ENCODE results near the gene CERS4.
"Not testable (repeated sequence)": the region's sequence is repeated elsewhere in the genome, so short reads cannot be mapped to it uniquely, and the experiment has no call there.

The CERS4 gene, protein sequence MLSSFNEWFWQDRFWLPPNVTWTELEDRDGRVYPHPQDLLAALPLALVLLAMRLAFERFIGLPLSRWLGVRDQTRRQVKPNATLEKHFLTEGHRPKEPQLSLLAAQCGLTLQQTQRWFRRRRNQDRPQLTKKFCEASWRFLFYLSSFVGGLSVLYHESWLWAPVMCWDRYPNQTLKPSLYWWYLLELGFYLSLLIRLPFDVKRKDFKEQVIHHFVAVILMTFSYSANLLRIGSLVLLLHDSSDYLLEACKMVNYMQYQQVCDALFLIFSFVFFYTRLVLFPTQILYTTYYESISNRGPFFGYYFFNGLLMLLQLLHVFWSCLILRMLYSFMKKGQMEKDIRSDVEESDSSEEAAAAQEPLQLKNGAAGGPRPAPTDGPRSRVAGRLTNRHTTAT

DNA sequence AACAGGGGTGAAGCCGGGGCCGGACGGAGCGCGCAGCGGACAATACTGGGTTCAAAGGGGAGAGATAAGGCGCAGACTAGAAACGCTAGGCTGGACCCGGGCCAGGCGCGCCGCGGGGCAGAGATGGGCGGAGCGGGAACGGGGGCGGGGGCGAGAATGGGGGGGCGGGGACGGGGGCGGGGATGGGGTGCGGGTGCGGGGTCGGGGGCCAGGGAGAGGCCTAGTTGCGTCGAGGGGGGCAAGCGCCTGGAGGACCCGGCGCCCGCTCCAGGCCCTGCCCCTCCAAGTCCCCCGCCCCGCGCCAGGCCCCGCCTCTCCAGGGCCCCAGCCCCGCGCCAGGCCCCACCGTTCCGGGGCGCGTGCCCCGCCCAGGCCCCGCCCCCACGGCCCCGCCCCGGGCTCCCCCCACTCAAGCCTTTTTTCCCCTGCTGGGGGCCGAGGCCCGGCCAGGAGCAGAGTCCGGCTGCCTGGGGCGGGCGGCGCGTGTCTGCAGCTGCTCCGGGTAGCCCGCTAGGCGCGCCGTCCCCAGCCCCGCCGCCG, at the start of gene CERS4:
CERS4 (plus strand) TSS at position 449 of the 540 bp plus-strand sequence. CDS start 41,707 bp downstream, outside the sequence.
- no peak for DNase-seq

DNA sequence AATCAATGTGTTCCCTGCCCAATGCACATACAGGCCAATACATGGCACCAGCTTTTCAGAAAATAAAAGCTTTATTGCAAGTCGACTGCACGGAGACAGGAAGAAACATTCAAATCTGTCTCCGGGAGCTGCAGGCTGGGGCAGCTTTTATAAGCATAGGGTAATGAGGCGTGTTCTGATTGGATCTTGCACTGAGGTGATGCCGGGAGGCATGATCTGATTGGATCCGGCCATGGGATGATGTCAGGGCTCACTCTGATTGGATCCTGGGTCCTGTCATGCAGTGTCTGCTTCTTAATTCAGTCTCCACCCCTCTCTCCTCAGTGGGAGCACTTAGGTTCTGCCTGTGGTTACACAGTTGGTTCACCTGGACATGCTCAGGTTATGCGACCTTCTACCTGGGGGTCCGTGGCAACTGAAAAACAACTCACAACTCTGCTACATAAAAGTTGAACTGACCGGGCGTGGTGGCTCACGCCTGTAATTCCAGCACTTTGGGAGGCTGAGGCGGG, 48.0 kb upstream of the CERS4 start:
- DNase-seq, result peak; percentile 46

DNA sequence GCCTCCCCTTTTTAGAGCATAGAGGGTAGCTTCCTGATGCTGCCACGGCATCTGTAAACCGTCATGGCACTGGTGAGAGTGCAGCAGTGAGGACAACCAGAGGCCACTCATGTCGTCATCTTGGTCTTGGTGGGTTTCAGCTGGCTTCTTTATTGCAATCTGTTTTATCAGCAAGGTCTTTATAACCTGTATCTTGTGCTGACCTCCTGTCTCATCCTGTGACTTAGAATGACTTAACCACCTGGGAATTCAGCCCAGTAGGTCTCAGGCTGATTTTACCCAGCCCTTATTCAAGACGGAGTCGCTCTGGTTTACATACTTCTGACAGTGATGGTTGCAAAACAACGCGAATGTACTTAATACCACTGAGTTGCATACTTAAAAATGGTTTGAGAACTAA, 45.4 kb upstream of the CERS4 start:
- no peak for DNase-seq

DNA sequence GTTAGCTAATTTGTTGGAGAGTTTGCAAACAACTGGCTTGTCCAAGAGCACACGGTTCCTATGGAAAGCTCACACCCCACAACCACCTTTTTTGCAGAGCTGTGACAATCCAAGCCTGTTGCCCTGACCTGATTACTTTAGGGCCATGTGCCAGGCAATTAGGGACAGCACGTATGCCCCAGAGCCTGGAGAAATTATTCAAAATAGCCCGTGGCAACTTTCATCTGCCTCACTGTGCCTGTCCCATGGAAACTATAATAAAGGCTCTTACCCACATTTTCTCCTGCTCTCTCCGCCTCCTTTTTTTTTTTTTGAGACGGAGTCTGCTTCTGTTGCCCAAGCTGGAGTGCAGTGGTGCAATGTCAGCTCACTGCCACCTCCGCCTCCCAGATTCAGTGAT, 41.2 kb upstream of the CERS4 start:
- DNase-seq, result no peak

DNA sequence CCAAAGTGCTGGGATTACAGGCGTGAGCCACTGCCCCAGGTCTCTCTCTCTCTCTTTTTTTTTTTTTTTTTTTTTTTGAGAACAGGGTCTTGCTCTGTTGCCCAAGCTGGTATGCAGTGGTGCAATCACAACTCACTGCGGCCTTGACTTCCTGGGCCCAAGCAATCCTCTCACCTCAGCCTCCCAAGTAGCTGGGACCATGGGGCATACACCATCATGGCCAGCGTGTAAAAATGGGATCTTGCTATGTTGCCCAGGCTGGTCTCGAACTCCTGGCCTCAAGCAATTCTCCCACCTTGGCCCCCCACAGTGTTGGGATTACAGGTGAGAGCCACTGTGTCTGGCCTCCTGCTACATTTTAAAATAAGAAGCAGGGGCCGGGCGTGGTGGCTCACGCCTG, 40.6 kb upstream of the CERS4 start:
- DNase-seq, result no peak

DNA sequence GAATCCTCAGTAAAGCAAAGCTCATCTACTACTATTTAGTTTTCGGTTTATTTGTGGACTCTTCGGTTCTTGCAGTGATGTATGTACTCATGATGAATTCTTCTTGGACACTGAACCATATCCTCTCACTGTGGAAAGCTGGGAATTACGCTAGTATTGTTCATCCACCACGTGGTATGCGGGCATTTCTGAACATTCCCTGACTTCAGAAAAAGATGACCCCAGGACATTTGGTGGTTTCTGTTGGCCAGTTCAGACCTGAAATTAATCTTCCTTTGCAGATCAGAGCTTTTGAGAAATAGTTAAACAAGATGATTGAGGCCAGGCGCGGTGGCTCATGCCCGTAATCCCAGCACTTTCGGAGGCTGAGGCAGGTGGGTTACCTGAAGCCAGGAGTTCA, 34.5 kb upstream of the CERS4 start:
- DNase-seq, result no peak

DNA sequence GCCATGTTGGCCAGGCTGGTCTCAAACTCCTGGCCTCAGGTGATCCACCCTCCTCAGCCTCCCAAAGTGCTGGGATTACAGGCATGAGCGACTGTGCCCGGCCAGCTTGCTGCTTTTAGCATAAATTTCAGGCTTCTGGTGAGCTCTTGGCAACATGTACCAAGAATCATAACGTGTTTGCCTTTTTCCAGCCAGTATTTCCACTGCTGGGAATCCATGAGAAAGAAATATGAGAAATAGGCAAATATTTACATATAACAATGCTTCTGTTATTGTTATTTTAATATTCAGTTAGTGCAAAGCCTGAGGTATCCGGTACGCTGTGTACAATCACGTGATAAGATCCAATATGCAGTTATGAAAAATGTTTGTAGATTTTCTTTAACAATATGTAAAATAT, 29.2 kb upstream of the CERS4 start:
- no peak for DNase-seq

DNA sequence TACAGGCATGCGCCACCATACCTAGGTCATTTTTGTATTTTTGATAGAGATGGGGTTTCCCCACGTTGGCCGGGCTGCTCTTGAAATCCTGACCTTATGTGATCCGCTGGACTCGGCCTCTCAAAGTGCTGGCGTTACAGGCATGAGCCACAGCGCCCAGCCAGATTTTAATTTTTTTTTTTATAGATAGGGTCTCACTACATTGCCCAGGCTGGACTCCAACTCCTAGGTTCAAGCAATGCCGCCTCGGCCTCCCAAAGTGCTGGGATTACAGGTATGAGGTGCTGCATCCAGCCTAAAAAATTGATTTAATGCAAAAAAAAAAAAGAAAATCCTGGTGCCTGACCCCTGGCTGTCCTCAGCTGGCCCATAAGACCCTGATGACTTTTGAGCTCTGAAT, 24.9 kb upstream of the CERS4 start:
- no peak for DNase-seq

DNA sequence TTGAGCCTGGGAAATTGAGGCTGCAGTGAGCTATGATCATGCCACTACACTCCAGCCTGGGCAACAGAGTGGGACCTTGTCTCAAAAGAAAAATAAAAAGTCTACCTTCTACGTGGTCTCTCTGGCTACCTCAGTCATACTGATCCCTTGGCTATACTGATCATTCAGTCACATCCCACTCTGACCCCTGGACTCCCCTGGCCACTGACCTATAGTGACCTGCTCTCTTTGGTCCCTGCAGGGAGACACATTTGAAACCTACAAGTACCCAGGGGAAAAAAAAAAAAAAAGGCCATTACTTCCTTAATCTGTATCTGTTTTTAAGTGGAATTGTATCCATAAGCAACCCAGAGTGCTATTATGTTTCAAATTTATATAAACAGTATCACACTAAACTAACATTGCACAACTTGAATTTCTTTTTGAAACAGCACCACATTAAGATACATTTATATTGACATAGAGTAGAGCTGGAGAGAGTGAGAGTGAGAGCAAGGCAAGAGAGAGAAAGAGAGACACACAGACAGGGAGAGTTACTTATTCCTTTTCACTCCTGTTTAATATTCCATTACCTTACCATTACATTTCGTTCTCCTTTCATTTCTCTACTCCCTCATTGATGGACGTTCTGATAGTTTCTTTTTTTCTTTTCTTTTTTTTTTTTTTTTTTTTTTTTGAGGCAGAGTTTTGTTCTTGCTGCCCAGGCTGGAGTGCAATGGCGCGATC, 23.7 kb upstream of the CERS4 start:
- no peak for DNase-seq

DNA sequence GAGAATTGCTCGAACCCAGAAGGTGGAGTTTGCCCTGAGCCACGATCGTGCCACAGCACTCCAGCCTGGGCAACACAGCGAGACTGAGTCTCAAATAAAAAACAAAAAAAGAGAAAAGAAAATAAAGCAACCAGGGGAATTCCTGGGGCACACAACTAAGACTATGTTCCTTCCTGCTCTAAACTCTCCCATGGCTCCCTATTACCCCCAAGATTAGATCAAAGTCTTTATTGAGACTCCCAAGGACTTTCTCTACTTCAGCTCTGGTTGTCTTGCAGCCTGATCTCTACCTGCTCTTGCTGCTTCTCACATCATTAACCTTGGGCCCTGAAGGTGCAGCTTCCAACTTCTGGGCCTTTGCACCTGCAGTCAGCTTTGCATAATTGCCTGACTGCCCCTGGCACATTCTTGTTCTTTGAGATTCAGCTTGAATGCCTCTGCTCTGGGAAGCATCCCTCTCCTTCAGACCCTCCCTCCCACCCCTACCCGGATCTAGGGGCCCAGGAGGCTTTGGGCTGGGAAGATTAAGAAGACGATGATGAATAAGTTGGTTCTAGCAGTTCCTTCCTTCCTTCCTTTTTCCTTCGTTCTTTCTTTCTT, 16.8 kb upstream of the CERS4 start:
- DNase-seq, result no peak

DNA sequence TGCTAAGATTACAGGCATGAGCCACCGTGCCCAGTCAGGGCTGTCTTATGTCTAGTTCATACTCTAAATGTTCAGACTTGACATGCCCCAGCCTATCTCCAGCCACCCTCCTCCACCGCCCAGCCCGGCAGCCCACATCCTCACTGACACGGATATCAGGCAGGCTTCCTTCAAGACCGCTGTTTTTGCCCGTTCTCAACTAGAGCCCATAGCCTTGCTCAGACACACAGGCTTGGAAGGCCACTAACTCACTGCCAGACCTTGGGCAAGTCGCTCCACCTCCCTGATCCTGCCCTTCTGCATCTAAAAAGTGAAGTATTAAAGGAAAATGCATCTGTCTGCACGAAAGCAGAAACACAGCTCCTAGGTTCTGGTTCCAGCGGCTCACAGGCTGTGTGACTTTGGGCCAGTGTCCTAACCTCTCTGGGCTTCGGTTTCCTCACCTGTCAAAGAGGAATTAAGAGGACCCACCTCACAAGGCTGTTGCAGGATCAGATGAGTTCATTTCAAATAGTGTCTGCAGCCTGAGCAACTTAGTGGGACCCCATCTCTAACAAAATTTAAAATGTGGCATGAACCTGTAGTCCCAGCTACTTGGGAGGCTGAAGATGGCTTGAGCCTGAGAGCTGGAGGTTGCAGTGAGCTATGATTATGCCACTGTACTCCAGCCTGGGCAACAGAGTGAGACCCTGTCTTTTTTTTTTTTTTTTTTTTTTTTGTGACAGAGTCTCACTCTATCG, 14.5 kb upstream of the CERS4 start:
- no peak for DNase-seq

DNA sequence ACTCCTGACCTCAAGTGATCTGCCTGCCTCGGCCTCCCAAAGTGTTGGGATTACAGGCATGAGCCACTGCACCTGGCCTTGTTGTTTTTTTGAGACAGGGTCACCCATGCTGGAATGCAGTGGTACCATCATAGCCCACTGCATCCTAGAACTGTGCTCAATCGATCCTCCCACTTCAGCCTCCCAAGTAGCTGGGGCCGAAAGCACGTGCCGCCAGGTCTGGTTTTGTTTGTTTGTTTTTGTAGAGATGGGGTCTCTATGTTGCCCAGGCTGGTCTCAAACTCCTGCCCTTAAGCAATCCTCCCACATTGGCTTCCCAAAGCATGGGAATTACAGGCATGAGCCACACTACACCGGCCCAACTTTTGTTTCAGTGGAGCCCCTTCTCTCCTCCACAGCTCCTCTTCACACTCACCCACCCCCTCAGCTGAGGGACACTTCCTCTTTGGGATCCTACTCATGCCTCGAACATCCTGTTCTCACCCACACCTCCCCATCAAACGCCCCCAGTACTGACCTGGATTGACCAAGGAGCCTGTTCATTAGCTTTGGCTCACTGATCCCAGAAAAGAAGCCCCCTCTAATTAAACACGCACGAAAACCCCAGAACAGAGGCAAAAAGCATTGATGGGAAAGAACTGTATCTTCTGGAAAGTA, 12.8 kb upstream of the CERS4 start:
- no peak for DNase-seq

DNA sequence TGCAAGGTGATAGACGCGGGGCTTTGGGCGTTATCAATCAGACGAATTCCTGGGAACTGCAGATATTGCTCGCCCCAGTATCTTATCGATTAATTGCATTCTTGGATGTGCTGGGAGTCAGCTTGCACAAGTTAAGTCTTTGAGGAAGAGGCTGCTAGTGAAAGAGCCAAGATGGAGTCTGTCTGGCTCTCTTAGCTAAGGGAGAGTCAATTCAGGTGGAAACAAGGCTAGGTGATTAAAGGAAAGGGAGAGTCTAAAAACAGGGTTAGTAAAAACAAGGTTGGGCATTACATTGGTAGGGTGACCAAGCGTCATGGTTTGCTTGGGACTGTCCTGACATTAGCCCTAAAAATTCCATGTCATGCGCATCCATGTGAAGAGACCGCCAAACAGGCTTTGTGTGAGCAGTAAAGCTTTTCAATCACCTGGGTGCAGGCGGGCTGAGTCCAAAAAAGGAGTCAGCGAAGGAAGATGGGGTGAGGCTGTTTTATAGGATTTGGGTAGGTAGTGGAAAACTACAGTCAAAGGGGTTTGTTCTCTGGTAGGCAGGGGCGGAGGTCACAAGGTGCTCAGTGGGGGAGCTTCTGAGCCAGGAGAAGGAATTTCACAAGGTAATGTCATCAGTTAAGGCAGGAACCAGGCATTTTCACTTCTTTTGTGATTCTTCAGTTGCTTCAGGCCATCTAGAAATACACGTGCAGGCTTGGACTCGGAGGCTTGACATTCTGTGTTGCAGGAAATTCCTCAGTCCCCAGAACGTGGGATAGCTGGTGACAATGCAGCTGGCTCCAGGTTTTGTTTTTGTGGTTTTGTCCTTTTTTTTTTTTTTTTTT, 5.7 kb upstream of the CERS4 start:
- not testable (repeated sequence) for DNase-seq

DNA sequence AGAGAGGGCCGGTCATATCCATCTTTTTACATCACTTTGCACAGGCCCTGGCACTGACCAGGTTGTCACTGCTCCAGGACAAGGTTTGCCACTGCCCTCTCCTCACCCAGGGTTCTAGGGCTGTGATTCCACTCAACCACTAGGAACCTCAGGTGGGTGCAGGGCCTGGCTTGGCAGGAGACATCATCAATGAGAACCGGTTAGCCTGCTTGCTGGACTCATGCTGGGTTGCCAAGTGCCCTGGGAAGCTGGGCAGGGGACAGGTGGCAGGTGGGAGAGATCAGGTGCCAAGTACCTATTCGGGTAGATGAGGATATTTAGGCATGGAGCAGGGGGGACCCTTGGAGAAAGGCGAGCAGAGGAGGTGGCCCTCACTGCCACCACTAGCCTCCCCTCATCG, 4.2 kb upstream of the CERS4 start:
- DNase-seq, result no peak

DNA sequence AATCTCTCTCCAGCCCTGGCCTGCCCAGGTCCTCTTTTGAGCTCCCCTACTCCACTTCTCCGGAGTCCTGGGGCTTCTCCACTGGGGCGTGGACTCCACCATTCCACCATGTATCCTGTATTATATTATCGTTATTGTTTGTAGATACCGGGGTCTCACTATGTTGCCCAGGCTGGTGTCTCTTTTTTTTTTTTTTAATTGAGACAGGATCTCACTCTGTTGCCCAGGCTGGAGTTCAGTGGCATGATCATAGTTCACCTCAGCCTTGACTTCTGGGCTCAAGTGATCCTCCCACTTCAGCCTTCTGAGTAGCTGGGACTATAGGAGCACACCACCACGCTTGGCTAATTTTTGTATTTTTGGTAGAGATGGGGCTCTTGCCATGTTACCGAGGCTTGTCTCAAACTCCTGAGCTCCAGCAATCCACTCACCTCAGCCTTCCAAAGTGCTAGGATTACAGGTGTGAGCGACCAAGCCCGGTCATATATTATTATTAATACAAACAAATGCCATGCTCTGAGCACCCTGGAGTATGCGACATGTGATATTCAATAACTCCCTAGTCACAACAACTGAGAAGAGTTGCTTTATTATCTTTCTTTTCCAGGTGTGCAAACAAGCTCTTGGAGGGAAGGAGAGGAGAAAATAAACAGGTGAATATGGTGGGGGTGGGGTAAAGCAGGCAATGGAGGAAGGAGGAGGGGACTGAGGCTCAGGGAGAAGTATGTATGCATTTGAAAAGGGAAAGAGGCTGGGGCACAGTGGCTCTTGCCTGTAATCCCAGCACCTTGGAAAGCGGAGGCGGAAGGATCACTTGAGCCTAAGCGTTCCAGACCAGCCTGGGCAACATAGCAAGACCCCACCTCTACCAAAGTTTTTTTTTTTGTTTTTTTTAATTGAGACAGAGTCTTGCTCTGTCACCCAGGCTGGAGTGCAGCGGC, 2.8 kb upstream of the CERS4 start:
- no peak for DNase-seq

DNA sequence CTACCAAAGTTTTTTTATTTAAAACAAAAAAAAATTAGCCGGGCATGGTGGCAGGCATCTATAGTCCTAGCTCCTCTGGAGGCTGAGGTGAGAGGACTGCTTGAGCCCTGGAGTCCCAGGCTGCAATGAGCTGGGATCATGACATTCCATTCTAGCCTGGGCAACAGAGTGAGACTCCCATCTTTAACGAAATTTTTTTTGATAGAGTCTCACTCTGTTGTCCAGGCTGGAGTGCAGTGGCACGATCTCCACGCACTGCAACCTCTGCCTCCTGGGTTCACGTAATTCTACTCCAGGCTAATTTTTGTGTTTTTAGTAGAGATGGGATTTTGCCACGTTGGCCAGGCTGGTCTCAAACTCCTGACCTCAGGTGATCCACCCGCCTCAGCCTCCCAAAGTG, 1.8 kb upstream of the CERS4 start:
- DNase-seq, result not testable (repeated sequence)

DNA sequence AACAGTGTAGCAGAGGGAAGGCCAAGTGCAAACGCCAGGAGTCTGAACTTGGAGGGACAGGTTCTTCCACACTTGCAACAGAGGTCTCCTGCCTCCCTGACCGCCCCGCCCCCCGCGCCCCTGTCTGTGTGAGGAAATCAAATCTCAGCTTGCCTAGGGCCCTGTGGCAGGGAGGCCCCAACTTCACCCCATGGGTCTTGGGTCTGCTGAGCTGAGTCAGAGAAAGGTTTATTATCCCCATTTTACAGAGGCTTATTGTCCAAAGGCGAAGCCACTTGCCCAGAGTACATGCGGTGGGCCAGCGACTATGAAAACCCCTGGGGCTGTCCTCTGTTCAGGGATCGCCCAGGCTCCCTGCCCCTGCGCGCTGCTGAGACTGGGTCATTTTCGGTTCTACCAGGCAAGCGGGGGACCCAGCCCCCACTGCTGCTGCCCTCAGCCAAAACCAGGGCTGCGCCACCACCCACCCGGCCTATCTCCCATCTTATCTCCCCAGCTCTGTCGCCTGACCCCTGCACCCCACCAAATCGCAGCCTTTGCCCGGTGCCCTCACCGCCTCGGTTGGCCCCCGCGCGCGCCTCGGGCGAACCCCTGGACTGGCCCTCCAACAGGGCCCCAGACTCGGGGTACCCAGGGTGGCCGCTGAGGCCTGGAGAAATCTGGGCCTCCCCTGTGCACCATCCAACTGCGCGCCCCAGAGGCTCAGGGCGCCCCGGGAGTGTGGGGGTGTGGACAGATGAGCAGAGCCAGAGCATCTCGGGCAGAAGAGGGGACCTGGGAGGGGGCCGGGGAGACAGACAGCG, 850 bp upstream of the CERS4 start:
- no peak for DNase-seq

DNA sequence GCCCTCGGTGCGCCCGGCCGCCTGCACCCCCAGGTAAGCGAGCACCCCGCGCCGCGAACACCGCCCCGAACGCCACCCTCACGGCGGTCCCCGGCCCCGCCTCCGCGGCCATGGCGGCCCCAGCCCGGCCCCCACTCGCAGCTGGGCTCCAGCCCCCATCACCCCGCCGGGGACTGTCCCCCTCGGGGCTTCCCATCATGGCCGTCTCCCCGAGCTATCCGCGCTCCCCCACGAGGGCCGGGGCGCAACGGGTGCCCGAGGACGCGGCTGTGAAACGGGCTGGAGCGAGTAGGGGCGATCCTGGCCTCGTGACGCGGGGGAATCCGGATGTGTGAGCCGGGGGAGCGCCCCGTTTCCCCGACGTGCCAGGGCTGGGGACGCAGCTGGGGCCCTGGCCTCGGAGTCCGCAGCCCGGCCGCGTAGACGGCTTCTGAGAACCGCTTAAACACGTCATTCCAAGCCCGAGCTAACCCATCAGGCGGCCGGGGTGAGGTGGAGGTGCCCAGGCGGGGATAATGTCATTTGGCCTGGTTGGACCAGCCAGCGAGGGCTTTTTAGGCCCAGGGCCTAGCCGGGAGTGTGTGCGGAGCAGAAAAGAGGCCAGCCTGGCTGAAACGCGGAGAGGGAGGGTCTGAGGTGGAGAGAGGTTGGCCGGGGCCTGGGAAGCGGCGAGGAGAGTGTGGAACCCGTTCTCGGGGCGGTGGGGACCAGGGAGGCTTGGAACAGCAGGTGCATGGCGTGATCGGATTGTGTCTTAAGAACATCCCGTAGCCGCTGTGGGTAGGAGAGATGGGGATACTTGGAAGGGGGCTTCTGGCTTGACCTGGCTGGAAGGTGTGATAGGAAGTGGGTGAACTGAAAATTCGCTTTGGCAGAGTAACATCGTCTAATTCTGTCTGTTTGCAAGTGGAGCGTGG, 550 bp downstream of the CERS4 start:
- no peak for DNase-seq
